Skin of body (tissue), 2 donors: ENCODE results near the gene CDK15. TPM values are rescaled to one million over a fixed set of nuclear protein-coding genes. Genes with fewer than 3 reads are reported as not detected.
A peak's percentile ranks its signal among the peaks of the same experiment; 100 is the strongest.
"Not testable (repeated sequence)": the region's sequence is repeated elsewhere in the genome, so short reads cannot be mapped to it uniquely, and the experiment has no call there.

ENCODE experiments used
- DNase-seq: peaks from one replicate; lab custom pipeline; 2025; lab: John Stamatoyannopoulos, UW
- total RNA-seq: library from RNA; depleted of rRNA; stranded (reverse); fragments of >200 nt; gene quantifications from one replicate; pipeline ENCODE4 v1.2.3, GENCODE V29; 2014

The CDK15 gene
- 1.6 TPM for total RNA-seq

DNA sequence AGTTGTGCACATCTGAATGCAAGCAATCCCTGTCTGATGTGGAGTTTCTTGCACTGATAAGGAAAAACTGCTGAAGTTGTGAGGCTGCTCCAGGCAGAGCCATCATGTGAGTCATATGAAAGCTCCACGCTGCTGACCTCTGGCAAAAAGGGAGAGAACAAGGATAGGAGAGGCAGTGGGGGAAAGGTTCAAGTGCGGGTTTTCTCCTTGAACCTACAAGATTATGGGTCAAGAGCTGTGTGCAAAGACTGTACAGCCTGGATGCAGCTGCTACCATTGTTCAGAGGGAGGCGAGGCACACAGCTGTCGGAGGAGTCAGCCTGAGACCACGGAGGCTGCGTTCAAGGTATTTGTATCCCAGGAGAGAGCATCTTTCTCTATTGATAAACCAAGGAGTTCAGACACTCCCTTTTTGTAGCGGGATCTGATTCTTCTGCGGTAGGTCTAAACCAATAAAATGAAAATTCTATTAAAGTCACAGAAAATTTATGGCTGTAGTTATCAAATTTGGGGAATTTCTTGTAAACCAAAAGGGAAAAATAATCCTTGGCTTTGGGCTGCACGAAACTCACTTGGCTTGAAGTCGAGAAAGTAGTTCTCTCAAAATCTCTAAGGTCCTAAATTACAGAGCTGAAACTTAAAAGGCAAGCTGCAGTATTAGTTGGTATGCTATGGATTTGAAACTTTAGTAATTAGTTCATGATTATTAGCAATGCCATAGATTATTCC lies at the start of gene CDK15:
CDK15 (plus strand) TSS at position 96 of the 729 bp plus-strand sequence; CDS start at position 224, 128 bp downstream.
- DNase-seq: peak; percentile 68

DNA sequence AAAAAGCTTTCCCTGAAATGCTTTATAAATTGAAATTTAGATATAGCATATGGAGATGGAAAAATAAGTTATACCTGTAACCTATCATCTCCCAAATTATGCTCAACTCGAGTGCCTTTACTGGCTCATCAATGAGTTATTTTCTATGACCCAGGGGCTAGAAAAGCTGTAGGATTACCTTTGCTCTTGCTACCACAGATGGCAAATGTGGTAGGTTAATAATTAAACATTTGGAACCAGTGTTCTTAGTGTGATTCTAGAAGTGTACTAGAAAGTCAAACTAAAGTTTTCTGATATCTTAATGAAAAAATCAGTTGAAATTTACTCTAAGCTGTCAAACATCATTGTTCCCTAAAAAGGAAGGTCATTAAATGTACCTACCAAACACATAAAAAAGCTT lies 48.1 kb upstream of the CDK15 start:
- no peak for DNase-seq

DNA sequence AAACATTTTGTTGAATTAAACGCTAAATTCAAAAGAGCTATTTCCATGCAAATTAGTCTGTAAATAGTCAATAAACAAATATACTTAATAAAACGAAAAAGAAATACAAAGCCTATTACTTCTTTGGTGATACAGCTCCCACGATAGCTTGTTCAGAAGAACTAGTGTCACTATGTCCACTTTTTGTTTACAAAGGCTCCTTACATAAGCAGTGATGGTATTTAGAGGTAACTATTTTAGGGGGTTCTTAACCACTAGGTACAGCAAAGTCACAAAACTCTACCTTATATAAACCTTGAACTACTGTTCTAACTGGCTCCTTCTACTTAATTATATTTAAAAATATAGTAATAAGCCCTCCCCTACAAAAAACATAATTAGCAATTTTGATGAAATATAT lies 47.5 kb upstream of the CDK15 start:
- no peak for DNase-seq

DNA sequence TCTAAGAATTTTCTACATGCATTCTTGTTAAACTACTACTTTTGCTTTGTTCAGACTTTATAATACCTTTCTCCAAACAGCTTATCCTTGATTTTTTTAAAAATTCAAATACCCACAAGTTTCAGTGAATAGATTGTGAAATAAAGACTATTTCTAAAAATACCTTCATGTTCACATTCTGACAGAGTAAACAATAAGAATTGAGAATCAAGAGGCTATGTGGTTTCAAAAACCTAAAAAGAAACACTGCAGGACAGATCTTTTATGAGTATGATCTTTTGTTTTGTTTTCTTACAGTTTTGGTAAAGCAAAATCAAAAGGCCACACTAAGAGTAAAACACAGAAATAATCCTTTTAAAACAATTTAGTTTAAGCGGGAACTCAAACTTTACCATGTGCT lies 46.8 kb upstream of the CDK15 start:
- no peak for DNase-seq

DNA sequence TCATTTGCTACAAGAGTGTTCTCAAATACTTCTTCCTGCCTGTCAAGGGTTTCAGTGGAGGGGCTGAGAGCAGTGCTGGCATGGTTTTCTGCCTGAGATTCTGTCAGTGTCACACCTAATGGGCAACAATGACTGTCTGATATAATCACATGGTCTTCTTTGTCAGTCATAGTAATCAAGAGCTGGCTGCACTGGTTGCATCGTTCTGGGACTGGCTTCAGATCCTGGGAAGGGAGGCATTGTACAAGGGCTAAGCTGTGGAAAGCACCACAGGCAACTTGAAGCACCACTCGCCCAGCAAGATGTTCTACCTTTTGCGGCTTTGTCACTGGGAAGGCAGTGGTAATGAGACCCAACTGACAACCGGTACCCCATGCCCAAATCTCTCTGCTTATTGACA lies 45.2 kb upstream of the CDK15 start:
- no peak for DNase-seq

DNA sequence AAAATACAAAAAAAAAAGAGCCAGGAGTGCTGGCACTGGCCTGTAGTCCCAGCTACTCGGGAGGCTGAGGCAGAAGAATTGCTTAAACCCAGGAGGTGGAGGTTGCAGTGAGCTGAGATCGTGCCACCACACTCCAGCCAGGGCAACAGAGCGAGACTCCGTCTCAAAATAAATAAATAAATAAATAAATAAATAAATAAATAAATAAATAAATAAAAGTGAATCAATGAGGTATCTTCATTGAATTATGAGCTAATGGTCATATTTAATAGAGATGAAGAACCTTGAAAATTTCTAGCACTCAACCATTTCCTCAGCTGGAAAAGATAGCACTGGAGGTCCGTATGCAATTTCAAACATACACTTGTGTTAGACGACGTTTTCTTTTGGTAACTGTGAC lies 41.9 kb upstream of the CDK15 start:
- not testable (repeated sequence) for DNase-seq

DNA sequence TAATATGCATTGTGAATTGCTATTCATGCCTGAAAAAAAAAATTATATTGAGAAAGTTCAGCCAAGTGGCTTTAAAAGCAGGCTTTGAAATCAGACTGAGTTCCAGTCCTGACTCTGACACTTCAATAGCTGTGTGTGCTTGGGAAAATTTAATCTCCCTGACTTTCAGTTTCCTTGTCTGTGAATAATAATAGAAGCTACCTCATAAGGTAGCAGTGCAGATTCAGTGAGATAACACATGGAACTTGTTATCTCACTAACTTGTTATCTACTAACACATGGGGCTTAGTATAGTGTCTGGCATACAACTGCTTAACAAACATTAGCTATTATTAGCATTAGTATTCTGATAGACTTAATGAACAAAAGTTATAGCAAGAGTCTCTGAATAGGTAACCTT lies 40.5 kb upstream of the CDK15 start:
- no peak for DNase-seq

DNA sequence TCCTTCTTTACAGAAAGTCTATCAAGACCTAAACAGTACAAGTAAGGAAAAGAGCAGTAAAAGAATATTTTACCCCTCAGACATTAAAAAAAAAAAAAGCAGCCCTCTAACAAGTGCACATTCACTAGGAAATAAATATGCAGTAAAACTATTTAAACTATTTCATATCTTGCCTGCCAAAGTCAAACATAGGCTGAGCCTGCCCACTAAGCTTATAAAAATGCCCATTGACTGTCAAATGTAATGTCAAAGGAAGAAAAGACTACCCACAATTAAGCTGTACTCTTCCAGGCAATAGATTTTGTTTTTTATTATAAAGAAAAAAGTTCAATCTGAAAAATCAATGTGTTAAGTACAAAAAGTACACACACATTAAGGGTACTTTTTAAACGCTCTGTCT lies 37.4 kb upstream of the CDK15 start:
- no peak for DNase-seq

DNA sequence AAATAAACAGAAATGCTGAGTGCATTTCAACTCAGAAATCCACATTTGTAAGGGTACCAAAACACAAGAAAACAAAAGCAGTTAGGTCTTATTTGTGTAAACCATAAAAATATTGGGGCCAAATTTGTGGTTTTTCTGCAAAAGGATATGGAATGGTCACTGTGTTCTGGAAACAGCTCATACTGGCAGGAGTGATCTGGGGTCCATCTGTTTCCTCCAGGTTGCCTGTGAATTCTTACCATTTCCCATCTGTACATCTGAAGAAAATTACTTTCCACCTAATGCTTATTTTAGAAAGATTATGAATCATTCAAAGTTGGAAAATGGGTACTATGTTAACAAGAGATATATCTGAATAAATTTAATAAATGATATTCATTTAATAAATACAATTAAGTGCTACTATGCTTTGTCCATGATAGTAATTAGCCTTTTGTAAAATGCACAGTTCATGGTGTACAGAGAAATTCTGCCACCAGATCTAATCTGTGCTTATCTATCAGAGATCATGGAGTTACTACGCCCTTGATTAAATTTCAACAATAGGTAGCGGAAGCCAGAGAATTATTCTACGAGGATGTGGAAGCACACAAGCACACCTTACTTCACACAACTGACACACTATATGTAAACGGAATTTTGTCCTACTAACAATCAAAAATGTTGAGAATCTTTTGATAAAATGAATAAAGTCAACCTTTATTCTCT lies 36.5 kb upstream of the CDK15 start:
- DNase-seq: no peak

DNA sequence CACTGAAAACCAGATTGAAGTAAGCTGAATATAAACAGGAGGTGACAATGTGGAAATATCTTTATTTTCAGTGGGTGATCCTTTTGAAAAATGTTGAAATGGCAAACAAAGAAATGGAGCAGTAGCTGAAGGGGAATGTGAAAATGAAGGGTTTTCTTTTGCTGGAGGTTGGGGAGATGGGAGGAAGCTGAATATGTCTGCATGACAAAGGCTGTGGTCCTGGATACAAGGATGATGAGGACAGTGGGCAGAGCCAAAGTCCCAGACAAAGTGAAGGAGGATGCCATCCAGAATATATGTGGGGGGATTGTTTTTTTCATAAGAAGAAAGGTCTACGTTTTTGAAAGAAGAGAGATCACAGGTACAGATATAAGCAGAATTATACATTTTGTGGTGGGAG lies 32.3 kb upstream of the CDK15 start:
- DNase-seq: no peak

DNA sequence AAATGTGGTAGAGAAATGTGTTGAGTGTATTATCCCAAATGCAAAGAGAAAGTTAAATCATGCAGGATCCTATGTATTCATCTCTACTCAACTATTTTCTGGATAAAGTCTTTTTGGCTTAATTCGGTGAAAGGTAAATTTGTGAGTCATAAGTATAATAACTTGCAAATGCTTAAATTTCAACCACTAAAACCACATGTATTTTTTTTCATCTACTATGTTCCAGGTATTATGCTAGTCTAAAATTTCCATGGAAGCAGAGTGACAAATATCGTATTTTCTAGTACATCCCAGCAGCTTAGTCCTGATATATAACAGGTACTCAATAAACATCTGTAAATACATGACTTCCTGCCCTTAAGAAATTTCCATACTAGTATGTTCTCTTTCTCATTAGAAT lies 31.8 kb upstream of the CDK15 start:
- DNase-seq: no peak

DNA sequence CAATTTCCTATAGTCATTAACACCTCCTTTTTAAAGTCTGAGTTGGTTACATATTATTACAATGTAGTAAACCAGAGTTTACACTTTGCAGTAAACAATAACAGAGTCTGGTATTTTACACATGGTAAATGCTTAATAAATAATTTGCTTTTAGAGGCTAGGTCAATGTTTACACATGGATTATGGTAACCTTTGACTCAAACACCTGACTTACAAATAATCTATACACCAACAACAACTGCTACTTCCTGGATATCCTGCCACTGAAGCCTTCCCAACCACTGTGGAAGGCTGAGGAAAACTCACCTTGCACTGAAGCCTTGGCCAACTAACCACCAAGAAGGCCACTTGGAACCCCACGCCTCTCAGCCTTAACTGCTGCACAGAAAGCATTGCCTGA lies 31.0 kb upstream of the CDK15 start:
- DNase-seq: no peak

DNA sequence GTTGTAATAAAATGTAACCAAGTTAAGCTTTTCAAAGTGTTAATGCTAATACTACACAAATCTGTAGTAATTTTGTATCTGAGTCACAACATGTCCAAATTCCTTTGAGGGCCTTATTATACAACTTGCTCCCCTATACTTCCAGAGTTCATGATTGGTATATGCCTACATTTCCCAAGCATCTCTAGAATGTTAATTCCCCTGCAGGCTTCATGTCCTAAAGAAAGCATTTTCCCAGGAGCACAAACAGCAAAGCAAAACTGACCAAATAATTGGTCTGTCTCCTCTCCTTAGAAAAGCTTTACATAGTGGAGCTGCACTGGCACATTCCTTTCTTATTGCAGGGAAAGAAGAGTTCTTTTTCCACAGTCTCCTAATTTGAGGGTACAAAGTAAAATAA lies 29.3 kb upstream of the CDK15 start:
- DNase-seq: no peak

DNA sequence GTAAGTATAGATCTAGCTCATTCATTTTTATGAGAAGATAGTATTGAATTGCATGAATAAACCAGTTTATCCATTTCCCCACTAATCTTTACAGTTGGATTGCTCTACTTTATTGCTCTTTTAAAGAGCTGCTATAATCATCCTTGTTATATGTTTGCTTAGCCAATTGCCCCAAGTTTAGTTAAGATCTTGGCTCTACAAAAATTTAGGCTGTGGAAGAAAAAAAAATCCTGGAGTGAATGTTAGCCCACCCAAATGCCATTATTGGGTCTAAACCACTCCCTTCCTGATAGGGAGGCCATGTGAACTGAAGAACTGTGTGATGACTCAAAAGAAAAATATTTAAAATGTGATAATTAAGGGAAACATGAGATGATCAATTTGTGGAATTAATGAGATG lies 28.5 kb upstream of the CDK15 start:
- no peak for DNase-seq

DNA sequence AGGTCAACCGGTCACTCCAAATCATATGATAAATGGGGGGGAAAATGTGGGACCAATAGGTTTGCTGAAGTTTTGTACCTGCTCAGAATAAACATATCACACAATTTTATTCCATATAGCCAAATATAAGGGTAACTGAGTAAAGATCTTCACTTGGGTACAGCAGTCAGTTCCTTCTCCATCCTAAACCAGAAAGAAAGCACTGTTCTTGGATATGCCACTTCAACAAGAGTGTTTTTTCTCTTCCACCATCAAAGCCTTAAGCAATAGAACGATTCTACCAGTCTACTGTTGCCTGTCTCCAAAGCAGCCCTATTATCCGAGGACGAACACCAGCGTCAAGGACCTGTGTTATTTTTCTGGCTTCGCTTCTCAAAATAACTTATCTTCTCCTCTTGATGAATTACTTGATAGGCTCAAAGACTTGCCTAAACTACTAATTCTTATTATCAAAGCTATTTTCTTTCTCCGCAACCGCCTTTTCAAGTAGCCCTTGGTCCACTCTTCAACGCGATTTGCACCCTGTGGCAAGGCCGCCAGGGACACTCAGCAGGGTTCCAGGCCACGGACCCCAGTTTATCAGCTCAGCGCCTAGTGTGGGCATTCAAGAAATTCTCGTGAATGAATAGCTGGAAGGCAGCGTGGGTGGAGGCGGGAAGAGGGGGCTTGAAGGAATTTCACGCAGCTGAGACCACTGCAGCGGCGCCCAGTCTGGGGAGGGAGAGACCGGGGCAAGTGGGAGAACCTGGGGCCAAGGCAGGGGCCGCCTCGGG lies 26.2 kb upstream of the CDK15 start:
- no peak for DNase-seq

DNA sequence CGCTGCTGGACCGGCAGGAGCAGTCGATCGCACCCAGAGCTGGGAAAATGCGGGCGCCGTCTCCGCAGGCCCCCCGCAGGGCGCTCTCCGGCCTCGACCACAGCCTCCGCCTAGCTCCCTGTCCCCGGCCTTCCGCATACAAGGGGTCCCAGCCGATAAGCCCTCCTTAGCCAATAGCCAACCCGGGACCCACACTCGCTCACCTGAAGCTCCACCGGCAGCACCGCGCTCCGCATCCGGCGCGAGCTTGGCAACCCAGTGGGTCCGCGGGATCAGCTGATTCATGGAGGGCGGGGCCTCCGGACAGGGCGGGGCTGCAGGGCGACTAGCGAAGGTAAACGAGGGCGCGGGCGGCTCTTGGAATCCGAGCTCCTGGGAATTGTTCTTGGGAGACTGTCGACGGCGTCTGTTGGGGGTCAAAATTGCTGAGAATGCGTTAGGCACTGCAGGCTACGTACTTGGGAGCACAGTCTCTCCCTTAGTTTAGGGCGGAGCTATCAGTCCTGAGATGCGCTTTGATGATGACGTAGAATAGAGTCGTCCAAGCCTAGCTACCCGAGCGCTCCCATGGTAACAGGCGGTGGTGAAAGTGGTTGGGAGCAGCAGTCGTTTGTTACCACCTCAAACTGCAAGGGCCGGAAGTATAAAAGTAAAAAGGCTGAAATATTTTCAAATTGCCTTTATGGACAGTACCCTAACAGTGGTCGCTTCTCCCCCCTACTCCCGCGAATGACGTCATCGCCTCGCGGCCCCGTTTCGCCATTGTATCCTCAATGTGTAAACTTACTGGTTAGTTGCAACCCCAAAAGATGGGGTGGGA lies 25.5 kb upstream of the CDK15 start, which contains the start of gene ALS2:
ALS2 (minus strand) TSS at position 260 of the 820 bp plus-strand sequence. CDS start 12,048 bp downstream, outside the sequence.
- peak; percentile 98 for DNase-seq

DNA sequence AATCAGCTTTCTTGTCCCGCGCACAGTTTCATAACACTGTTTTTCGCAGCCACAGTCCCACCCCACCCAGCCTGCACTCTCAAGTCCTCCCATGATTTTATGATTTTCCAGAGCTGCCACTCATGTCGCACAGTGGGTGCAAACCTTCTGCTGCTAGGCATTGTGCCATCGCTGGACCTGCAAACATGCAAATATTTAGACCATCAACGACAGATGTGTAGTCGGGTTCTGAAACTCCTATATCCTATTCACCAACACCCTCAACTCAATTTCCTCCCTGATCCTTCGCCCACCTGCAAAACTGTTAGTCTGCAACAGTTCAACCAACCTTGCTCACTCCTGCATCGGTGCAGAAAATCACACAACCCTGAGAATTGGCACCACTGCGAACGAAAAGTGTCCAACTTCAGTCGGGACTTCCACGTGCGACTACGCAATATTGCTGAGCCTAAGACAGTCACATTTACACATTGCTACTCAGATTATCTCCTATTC lies 24.7 kb upstream of the CDK15 start:
- peak; percentile 41 for DNase-seq

DNA sequence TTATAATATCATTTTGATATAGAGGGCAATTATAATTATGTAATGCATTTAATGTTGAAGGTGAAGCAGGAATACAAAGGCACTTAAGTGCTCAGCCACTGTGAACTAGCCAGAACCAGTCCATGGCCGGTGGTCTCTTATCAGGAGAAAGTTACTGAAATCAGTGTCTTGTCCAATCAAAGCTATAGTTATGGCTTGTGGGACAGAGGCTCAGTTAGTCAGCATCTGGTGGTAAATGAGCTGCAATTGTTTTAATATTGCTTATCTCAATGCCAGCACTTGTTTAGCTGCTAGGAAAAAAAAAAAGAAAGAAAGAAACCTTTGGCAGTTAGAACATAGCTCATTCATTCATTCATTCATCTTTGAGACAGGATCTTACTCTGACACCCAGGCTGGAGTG lies 21.8 kb upstream of the CDK15 start:
- DNase-seq: no peak

DNA sequence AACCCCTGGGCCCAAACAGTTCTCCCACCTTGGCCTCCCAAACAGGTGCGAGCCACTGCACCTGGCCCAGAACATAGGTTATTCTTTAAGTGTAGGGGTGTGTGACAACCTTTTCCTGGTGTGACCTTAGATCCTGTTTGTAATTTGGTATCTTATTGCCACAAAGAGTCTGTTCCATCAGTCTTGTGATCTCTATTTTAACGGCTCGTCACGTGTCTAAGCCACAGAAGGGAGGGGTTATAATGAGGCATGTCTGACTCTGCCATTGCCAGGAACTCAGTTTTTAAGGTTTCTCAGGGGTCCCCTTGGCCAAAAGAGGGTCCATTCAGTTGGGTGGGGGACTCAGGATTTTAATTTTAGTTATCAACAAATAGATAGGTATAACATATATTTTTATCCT lies 21.2 kb upstream of the CDK15 start:
- no peak for DNase-seq

DNA sequence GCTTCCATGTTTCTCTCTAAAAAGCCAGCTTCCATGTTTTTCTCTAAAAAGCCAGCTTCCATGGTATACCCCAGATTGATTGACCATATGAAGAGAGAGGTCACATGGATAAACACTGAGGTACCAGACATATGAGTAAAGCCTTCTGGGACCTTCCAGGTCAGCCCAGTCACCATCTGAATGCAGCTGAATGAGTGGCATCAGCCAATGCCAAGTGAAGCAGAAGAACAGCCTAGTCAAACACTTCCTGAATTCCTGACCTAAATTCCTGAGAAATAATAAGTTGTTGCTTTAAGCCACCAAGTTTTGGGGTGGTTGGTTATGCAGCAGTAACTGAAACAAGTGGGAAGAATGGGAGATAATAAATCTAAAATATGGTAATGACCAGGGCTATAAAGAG lies 19.9 kb upstream of the CDK15 start:
- DNase-seq: no peak

DNA sequence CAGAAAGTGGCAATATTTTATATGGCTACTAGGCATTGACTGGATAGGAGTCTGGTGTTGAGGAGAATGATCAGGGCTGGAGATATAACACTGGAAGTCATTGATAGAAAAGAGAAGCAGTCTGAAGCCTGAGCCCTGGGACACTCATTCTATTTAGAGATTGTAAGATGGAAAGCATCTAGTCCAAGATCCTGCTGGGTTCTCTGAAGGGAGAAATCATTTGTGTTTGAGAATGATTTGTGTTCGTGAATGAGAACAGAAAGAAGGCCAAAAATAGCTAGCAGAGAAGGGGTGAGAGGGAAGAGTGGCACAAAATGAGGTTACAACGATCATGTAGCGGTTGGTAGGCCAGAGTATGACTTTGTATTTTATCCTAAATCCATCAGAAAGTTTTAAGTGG lies 18.0 kb upstream of the CDK15 start:
- no peak for DNase-seq
